ENCODE results near the gene SORBS2.

DNA sequence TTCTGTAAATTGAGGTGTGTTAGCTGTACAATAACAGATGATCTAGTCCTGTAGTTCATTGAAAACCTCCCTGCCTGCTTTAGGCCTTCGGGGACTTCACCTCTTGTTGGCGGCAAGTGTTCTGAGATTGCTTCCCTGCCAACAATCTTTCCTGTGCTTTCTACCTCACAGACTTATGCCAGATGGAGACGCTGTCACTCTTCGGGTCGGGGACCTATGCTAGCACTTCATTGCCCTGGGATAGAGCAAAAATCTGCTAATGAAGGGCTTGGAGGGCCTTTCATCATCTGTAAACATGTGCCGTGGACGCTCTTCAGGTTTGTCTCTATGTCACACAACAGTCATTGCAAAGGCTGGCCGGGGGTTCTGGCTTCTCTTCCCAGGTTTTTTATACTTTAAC, 272.0 kb downstream of the SORBS2 start:
- TF ChIP-seq, protein P1, sequence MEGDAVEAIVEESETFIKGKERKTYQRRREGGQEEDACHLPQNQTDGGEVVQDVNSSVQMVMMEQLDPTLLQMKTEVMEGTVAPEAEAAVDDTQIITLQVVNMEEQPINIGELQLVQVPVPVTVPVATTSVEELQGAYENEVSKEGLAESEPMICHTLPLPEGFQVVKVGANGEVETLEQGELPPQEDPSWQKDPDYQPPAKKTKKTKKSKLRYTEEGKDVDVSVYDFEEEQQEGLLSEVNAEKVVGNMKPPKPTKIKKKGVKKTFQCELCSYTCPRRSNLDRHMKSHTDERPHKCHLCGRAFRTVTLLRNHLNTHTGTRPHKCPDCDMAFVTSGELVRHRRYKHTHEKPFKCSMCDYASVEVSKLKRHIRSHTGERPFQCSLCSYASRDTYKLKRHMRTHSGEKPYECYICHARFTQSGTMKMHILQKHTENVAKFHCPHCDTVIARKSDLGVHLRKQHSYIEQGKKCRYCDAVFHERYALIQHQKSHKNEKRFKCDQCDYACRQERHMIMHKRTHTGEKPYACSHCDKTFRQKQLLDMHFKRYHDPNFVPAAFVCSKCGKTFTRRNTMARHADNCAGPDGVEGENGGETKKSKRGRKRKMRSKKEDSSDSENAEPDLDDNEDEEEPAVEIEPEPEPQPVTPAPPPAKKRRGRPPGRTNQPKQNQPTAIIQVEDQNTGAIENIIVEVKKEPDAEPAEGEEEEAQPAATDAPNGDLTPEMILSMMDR (IDR thresholded peaks at IDR 0.05): no peak
- TF ChIP-seq POLR2A (IDR thresholded peaks at IDR 0.05): no peak

Measured in uterus (tissue), 2 donors.